HG03135 (cell line): Measurements from ENCODE around the gene LRRC3.
"Not testable (repeated sequence)": the region's sequence is repeated elsewhere in the genome, so short reads cannot be mapped to it uniquely, and the experiment has no call there.

ENCODE experiments used
- ATAC-seq: cut with Tn5 transposase; IDR thresholded peaks from one replicate; pipeline ENCODE4 v1.9.1; 2021; ENCODE audit warnings: mild to moderate bottlenecking, moderate library complexity; ENCODE audit not compliant: unreplicated experiment

The LRRC3 gene

DNA sequence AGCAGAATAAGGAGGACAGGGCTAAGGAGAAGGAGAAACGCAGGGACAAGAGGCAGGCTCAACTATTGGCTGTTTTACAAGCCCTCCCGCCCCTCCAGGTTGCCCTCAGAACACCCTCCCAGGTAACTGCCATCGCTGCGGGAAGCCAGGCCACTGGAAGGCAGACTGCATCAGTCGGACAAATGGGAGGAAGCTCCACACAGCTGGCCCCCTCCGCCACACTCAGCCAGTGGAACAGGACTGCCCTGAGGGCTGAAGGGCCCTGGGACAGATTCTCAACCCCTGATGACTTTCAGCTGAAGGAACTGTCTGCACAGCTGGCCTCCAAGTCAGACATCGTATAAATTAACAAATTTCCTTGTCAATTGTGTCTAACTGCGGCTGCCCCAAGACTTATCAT is 21.8 kb downstream of the LRRC3 start:
- no peak for ATAC-seq

DNA sequence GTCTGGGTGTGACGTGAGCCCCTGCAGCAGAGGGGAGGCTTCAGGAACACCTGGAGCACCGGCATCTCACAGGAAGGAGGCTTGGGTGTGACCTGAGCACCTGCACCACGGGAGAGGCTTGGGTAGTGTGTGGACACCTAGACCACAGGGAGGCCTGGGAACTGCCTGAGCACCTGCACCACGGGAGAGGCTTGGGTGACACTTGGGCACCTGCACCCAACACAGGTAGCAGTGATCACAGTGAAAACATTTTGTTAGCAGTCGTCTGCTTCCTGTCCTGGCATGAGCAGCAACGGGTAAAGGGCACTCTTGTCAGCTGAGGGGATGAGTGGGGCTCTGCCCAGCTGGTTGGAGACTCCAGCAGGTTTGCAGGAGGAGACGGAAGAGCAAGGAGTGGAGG is 22.4 kb downstream of the LRRC3 start:
- no peak for ATAC-seq

DNA sequence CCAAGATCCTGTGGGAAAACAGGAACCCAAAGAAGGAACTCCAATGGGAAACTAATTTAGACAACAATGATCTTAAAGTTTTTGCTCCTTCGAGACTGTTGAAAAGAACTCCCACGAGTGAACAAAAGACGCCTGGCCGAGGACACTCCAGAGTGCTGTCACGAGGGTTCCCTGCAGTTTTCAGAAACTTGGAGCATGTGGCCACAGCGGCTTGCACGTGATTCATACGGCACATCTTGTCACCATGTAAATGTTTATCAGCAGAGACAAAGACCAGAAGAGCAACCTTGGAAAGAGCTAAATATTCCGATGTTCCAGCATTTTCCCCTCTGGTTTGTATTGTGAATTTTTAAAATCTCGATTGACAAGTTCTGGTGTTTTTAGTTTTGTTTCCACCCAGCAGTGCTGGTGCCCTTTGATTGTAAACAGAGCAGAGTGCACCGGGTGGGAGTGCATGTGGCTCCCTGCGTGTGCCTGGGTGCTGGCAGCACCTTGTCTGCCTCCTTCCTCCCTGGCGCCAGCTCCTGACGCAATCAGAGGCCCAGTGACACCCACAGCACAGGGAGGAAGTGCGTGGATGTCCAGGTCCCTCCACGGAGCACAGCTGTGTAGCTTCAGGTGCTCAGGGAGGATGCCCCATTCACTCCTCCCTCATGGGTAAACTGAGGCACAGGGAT is 23.0 kb downstream of the LRRC3 start:
- no peak for ATAC-seq

DNA sequence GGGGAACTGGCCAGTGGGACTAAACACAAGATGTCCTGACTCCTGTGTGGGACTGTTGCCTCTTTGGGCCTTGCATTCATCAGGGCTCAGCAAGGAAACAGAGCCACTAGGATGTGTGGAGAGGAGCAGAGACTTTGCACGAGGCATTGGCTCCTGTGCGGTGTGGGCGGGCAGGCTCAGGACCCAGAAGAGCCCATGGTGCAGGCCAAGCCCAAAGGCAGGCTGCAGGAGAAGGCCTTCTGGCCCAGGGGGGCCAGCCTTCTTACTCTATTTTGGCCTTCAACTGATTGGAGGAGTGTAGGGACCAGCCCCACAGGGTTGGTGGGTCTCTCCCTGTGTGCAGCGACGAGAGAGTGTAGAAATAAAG is 23.5 kb downstream of the LRRC3 start:
- no peak for ATAC-seq

DNA sequence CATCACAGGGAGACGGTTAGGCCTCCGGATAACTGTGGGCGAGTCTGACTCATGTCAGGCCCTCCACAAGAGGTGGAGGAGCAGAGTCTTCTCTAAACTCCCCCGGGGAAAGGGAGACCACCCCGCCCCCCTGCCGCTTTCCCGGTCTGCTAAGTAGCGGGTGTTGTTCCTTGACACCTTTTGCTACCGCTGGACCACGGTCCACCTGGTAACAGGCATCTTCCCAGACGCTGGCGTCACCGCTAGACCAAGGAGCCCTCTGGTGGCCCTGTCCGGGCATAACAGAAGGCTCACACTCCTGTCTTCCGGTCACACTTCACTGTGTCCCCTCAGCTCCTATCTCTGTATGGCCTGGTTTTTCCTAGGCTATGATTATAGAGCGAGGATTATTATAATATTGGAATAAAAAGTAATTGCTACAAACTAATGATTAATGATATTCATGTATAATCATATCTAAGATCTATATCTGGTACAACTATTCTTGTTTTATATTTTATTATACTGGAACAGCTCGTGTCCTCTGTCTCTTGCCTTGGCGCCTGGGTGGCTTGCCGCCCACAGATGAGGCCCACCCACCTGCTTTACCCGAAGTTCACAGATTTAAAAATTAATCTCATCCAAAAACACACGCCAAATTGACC is 24.4 kb downstream of the LRRC3 start:
- not testable (repeated sequence) for ATAC-seq

DNA sequence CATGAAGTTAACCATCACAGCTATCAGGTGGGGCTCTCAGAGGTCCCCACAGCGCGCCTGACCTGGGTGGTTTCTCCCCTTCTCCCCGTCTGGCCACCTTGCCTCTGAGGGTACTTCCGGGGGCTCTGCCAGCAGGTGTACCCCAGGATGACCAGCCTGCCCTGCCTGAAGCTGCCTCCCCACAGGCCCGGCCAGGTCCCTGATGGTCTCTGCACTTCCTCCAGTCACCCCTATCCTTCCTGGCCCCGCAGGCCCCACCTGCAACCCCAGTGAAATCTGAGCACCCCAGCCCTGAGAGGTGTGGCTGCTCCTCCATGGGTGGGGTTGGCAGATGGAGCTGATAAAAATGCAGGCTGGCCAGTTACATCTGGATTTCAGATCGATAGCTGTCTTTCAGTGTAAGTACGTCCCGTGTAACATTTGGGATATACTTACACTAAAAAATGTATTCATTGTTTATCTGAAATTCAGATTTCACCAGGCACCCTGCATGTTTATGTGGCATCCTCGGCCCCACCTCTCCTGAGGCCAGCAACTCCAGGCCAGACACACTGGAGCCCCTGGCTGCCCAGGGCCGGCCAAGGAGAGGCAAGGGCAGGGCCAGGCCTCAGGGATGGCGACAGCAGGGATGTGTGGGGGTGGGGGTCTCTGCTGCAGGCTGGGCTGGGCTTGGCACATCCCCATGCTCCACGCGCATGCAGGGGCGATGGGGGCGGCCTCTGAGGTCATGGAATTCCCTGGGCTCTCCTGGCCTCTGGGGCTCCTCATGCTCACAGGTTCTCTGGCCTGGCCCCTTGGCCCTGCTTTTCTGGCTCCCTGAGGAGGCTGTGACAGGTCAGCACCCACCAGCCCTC is 25.1 kb downstream of the LRRC3 start:
- ATAC-seq, result no peak

DNA sequence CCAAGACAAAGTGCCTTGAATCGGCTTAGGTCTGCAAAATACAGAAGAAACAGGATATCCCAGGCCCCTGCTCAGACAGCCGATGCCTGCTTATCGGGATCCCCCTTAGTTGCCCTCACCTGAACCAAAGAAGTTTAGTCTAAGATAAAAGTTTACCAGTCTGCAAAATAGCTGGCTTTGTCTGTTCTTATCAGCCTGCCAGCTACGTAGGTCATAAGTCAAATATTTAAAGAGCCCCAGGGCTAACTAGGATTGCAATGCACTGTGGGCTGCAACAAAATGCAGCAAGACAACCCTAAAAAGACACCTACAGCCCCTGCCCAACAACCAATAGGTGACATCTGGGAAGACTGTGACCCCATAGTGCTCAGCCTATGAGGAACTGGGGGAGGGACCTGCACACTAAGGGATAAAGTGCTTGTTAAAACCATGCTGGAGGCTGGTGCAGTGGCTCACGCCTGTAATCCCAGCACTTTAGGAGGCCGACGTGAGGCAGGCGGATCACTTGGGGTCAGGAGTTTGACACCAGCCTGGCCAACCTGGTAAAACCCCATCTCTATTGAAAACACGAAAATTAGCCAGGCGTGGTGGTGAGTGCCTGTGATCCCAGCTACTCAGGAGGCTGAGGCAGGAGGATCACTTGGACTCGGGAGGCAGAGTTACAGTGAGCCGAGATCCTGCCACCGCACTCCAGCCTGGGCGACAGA is 27.4 kb downstream of the LRRC3 start:
- ATAC-seq, result no peak

DNA sequence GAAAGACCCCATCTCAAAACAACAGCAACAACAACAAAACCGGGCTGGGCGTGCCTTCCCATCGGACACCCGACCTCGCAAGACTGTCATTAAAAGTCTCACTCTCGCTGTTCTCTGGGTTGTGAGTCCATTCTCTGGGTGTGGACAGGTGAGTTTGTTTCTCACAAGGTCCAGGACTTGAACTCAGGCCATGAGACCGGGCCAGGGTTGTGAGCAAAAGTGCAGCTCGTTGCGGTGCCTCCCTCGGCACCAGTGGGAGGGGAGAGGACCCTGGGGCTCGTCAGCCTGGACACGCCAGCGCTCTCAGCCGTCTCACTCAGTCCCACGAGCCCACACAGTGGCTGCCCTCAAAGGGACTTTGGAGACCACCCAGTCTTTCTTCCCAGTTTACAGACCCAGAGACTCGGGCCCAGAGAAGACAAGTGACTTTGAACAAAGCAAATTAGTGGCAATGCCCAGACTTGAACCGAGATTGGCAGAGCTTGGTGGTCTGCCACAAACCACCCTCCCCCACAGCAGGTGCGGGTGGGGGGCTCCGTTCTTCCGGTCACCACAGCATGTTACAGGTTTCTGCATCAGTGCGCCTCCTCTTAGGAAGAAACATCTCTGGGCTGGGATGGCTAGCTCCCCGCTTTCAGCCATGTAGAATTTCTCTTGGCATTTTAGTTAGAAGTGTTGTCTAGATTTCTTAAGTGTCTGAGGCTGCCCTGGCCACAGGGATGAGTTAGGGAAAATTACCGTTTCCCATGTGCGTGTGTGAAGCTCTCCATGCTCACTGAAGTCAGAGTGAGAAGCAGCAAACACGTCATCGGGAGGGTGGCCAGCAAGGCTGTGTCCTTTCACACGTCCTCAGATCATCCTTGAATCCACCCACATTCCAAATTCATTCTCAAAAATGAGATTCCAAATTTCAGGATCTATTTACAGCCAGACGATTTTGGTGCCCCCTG is 28.3 kb downstream of the LRRC3 start:
- ATAC-seq, result no peak

DNA sequence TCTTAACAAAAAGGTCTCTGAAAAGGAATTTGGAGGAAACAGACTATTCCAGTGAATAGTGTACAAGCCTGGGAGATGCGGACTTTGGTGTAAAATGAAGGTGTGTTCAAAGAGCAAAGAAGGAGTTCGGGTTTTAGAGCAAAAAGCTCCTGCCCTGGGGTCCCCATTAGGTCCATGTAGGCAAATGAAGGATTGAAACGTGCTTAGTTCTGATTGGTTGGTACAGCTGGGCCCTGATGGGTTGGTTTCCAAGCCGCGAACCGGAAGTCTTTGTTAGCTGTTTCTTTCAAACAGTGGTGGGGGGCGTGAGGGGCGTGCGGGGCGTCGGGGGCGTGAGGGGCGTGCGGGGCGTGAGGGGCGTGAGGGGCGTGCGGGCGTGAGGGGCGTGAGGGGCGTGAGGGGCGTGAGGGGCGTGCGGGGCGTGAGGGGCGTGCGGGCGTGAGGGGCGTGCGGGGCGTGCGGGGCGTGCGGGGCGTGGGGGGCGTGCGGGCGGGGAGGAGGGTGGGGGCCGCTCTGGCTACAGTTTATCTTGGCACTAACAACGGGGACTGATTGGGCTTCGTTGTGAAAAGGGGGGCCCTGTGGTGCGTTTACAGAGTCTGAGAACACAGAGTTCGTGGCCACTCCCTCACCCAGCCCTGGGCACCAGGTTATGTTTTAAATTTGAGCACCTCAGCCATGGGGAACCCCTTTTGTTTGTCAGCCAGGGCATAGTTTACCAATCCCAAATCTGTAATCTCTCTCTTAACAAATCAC is 29.4 kb downstream of the LRRC3 start:
- ATAC-seq, result no peak

DNA sequence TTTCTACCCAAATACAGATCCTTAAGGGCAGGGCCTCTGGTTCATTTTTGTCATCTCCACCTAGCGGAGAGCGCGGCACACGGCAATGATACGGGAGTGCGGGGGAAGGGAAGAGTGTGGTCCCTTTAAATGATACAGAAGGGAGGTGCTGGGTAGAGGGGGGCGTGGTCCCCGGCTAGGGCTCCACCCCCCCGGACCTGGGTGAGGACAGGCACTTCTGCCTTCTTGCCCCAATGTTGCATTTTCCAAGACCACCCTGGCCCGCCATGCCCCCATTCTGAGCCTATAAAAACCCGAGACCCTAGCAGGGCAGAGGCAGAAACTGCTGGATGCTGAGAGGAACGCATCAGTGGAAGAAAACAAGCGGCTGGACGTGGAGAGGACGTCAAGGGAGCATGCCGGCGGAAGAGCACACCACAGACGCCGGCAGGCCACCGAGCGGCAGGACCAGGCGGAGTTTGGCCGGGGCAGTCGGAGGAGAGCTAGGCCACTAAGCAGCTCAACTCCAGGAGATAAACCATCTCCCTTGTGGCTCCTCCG is 30.0 kb downstream of the LRRC3 start:
- no peak for ATAC-seq

DNA sequence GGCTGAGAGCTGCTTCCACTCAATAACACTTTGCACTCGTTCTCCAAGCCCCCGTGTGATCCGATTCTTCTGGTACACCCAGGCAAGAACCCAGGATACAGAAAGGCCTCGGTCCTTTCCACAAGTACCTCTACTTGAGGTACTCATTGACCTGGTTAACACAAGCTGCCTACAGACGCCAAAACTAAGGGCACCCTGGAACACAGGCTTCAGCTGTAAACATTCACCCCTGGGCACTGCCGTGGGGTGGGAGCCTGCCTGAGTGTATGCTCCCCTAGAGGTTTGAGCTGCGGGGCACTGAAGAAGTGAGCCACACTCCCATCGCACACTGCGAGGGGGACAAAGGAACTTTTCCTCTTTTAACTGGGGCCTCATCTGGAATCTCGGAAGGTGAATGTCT is 30.5 kb downstream of the LRRC3 start:
- ATAC-seq, result no peak

DNA sequence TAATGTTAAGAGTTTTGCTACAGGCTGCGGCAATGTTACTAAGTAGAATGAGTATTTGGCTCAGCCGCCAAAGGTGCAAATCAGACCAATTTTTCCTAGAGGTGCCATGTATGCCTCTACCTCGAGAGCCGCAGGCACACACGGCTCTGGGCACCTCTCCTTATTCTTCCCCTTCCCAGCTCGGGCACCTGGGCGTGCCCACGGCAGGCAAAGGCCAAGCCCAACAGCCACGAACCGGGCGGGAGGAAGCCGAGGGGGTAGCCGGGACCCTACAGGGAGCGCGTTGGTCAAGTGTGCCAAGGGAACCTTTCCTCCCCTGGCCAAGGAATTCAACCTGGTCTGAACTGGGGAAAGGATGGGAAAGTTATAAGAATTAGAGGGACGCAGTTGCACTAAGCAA is 31.0 kb downstream of the LRRC3 start:
- no peak for ATAC-seq

DNA sequence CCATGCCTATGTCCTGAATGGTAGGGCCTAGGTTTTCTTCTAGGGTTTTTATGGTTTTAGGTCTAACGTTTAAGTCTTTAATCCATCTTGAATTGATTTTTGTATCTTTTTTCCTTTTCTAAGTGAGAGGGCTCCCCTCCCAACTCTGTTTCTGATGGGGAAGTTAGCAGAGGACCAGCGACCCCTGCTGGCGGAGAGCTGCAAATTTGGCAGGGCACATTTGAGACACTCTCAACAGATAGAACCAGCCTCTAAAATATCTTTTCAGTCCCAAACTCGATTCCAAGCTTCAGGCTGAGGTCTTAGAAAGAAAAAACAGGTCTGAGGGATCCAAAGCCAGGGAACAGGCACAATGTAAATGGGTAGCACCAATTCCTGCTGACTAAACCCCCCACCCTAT is 32.5 kb downstream of the LRRC3 start:
- no peak for ATAC-seq

DNA sequence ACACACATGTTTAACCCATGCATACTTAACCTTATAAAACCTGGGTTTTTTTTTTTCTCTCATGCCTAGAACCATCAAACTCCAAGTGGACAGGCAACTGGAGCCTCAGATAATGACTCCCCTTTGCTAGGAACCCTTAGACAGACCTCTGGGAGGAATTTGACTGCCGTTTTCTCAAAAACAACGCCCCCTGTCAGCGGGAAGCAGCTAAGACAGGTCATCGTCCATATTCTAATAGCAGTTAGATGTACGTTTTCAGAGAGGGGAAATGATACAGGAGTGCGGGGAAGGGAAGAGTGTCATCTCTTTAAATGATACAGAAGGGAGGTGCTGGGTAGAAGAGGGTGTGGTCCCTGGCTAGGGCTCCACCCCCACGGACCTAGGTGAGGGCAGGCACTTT is 34.7 kb downstream of the LRRC3 start:
- ATAC-seq, result no peak

DNA sequence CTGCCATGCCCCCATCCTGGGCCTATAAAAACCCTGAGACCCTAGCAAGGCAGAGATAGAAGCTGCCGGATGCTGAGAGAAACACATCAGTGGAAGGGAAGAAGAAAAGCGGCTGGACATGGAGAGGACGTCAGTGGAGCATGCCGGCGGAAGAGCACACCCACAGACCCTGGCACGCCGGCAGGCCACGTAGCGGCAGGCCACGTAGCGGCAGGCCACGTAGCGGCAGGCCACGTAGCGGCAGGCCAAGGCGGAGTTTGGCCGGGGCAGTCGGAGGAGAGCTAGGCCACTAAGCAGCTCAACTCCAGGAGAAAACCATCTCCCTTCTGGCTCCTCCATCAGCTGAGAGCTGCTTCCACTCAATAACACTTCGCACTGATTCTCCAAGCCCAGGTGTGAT is 35.1 kb downstream of the LRRC3 start:
- no peak for ATAC-seq

DNA sequence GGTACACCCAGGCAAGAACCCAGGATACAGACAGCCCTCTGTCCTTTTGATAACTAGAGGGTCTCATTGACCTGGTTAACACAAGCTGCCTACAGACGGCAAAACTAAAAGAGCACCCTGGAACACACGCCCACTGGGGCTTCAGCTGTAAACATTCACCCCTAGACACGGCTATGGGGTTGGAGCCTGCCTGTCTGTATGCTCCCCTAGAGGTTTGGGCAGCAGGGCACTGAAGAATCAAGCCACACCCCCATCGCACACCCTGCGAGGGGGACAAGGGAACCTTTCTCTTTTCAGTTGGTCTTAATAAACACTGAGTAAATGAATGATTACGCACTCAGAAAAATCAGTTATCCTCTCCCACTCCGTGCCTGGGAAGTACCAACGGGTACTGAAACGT is 35.5 kb downstream of the LRRC3 start:
- no peak for ATAC-seq

DNA sequence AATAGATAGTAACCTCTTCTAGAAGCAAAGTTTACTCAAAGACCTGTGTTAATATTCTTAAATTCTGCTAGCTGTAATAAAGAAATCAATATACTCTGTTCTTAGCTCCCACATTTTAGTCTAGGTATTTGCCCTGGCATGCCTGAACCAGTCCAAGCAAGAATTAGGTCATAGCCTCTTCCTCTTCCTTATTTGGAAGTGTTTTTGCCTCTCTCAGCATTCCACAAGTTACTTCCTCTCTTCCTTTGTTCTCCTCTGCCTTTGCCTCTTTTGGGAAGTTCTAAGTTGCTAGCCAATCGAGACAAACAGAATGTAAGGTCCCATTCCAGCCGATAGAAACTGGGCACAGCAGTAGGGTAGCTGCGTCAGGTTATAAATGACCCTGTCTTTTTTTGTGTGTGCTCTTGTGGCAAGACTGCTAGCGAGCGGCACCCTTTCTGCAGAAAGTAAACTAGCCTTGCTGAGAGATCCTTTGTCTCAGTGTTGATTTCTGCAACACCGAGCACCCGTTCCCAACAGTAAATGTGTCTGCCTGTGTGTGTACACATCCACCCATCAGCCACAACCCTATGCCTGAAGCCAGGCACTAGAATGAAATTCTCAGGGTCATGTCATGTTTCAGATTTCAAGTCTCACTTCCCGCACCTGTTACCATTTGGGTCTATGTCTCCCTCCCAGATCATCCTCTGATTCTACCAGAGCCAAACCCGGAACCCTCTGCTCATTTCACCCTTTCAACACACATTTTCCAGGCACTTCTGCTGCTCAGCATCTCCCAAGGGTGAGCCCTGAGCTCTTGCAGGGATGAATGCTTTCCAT is 37.5 kb downstream of the LRRC3 start:
- ATAC-seq, result no peak

DNA sequence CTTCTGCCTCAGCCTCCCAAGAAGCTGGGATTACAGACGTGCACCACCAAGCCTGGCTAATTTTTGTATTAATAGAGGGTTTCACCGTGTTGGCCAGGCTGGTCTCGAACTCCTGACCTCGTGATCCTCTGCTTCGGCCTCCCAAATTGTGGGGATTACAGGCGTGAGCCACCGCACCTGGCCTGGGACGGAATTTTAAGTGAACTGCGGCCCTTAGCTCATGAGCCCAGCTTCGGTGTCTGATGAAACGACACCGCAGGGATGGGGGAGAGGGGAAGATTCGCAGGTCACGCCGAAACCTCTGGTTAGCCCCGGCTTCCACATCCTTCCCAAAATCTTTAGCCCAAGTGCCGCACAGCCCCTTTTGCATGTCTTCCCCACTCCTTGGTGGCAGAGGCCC is 39.1 kb downstream of the LRRC3 start:
- no peak for ATAC-seq

DNA sequence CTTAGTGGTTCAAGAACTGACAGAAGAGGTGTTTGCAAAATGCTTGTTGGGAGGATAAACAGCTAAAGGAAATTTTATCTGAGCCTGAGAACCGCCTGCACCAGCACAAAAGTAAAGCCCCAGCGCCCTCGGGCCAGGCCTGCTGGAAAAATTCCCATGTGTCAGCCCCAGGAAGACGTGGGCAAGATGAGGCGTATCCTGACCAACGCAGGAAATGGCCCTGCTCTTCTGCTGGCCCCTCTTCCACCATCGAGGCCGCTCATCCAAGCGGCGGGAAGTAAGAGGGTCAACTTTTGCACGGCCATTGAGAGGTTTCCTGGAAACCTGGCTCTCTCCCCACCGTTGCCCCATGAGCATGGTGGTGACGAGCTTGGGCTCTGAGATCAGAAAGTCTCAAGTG is 39.6 kb downstream of the LRRC3 start:
- no peak for ATAC-seq
